HL-60 (cell line): ENCODE results near the gene TFR2.

ENCODE experiments used
- DNase-seq, 2 experiments: peaks; one replicate each; pipeline ENCODE4 v3.0.0-alpha.2; 2010 to 2020; ENCODE audit warnings: low read depth in 1 of 2, low spot score in 1 of 2
- H3K27ac ChIP-seq: fragments of 250-450 bp; sonication (Bioruptor Pico); replicated peaks from 2 replicates; pipeline ENCODE4 v1.5.1; 2020; ENCODE audit warnings: mild to moderate bottlenecking, moderate library complexity
- H3K27me3 ChIP-seq: fragments of 250-450 bp; sonication (Bioruptor Pico); 2 replicates; pipeline ENCODE4 v1.5.1; 2021; ENCODE audit warnings: mild to moderate bottlenecking, moderate library complexity; ENCODE audit not compliant: insufficient read depth, poor library complexity, severe bottlenecking
- H3K4me3 ChIP-seq: replicated peaks from 2 replicates; pipeline ENCODE4 v1.5.1; 2011; ENCODE audit warnings: mild to moderate bottlenecking, control low read depth, low read length; ENCODE audit not compliant: insufficient read depth
- GABPA ChIP-seq: IDR thresholded peaks from 2 replicates; pipeline ENCODE4 v1.6.1; 2012; ENCODE audit warnings: low read depth
- POLR2AphosphoS5 ChIP-seq: IDR thresholded peaks from 2 replicates; pipeline ENCODE4 v1.6.1; 2012; ENCODE audit warnings: low read depth
- REST ChIP-seq: IDR thresholded peaks from 2 replicates; pipeline ENCODE4 v1.6.1; 2012; ENCODE audit warnings: low read depth; ENCODE audit not compliant: insufficient replicate concordance
- SPI1 ChIP-seq: IDR thresholded peaks from 2 replicates; pipeline ENCODE4 v1.6.1; 2012; ENCODE audit warnings: low read depth, mild to moderate bottlenecking, borderline replicate concordance
- TF ChIP-seq, protein P1 (sequence below): IDR thresholded peaks from one replicate; pipeline ENCODE4 v1.5.1; 2011; ENCODE audit warnings: low read length, control low read depth, inconsistent platforms; ENCODE audit not compliant: insufficient read depth

The TFR2 gene

DNA sequence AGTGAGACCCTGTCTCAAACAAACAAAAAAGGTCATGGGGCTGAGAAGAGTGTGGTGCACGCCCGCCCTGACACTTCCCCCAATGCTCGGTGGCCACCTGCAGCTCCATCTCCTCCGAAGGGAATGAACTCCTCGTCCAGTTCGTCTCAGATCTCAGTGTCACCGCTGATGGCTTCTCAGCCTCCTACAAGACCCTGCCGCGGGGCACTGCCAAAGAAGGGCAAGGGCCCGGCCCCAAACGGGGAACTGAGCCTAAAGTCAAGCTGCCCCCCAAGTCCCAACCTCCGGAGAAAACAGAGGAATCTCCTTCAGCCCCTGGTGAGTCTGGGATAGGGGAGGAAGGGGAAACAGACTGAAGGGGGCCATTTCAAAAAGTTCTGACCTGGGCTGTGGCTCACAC, 35.0 kb downstream of the TFR2 start:
- Histone ChIP-seq H3K4me3 (no peak overlapping the region), H3K27me3 (no peaks in the 10 kb centered on the region), H3K27ac (no peak overlapping the region)
- TF ChIP-seq SPI1 (no peak), REST (no peak), GABPA (no peak), POLR2AphosphoS5 (no peak)
- TF ChIP-seq, protein P1, sequence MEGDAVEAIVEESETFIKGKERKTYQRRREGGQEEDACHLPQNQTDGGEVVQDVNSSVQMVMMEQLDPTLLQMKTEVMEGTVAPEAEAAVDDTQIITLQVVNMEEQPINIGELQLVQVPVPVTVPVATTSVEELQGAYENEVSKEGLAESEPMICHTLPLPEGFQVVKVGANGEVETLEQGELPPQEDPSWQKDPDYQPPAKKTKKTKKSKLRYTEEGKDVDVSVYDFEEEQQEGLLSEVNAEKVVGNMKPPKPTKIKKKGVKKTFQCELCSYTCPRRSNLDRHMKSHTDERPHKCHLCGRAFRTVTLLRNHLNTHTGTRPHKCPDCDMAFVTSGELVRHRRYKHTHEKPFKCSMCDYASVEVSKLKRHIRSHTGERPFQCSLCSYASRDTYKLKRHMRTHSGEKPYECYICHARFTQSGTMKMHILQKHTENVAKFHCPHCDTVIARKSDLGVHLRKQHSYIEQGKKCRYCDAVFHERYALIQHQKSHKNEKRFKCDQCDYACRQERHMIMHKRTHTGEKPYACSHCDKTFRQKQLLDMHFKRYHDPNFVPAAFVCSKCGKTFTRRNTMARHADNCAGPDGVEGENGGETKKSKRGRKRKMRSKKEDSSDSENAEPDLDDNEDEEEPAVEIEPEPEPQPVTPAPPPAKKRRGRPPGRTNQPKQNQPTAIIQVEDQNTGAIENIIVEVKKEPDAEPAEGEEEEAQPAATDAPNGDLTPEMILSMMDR, result no peak
- DNase-seq, result no peak

DNA sequence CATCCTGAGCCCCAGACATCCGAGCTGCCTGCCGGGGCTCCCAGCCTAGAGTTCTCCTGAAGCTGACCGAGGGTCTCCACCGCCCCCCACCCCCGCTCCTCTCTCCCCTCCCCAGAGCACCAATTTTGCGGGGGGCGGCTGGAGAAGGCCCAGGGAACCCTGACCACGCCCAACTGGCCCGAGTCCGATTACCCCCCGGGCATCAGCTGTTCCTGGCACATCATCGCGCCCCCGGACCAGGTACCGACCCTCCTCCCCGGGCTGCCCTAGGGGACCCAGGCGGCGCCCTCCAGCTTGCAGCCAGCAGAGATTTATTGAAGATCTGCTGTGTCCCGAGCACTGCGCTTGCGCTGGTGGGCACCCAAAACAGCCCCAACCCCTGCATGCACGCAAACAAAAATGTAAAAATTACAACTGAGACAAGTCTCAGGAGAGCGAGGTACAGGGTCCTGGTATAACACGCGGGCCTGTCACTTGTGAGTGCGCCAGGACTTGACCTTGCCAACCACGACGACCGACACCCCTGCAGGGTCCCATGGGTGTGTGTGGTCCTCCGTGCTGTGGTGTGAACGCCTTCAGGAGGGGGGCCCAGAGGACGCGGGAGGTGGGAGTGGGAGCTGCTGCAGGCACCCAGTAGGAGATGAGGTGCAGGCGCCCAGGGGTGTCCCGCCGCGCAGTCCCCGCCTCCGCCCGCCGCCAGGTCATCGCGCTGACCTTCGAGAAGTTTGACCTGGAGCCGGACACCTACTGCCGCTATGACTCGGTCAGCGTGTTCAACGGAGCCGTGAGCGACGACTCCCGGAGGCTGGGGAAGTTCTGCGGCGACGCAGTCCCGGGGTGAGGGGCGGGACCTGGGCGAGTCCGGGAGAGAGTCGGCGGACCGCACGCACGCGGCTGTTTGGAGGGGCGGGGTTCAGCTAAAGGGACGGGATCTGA, 36.1 kb downstream of the TFR2 start:
- Histone ChIP-seq H3K27ac (no peak overlapping the region), H3K27me3 (no peaks in the 10 kb centered on the region), H3K4me3 (peak overlapping the region; percentile 66)
- peak in 1 of 2 experiments; percentile 53 for DNase-seq
- no peak for TF ChIP-seq GABPA
- no peak for TF ChIP-seq POLR2AphosphoS5
- TF ChIP-seq SPI1, result no peak
- TF ChIP-seq, protein P1, result no peak
- TF ChIP-seq REST, result no peak

GRCh38 chr7:100604028-100604975, 37.0 kb downstream of the TFR2 start:
- TF ChIP-seq REST (peak; percentile 15), SPI1 (peak; percentile 60; the same call in 1 of the 2 replicates), GABPA (no peak), POLR2AphosphoS5 (no peak)
- TF ChIP-seq, protein P1, result no peak
- Histone ChIP-seq H3K4me3 (peak overlapping the region; percentile 66), H3K27ac (peak overlapping the region; percentile 46), H3K27me3 (no peaks in the 10 kb centered on the region)
- peak; percentile 58 to 78 for DNase-seq
